ENCODE results near the gene SLC9A7.

DNA sequence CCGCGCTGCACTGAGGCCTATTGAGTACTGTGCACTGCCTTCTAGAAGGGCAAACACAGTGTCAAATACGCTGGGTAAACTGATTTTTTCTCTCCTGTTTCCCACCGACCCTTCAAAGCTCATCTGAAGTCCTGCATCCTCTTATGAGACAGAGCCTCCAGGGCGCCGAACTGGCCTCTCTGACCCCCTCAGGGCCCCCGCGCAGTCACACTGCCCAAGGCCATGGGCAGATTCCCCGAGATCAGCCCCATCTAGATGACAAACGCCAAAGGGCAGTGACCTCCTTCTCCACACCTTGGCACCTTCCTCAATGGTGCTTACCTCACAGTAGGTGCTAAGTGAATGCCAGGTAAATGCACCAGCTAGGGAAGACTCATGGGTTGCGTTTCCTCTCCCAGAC lies 151.0 kb downstream of the SLC9A7 start:
- TF ChIP-seq, protein P1, sequence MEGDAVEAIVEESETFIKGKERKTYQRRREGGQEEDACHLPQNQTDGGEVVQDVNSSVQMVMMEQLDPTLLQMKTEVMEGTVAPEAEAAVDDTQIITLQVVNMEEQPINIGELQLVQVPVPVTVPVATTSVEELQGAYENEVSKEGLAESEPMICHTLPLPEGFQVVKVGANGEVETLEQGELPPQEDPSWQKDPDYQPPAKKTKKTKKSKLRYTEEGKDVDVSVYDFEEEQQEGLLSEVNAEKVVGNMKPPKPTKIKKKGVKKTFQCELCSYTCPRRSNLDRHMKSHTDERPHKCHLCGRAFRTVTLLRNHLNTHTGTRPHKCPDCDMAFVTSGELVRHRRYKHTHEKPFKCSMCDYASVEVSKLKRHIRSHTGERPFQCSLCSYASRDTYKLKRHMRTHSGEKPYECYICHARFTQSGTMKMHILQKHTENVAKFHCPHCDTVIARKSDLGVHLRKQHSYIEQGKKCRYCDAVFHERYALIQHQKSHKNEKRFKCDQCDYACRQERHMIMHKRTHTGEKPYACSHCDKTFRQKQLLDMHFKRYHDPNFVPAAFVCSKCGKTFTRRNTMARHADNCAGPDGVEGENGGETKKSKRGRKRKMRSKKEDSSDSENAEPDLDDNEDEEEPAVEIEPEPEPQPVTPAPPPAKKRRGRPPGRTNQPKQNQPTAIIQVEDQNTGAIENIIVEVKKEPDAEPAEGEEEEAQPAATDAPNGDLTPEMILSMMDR (IDR thresholded peaks at IDR 0.05) = no peak
- TF ChIP-seq EP300 (IDR thresholded peaks at IDR 0.05; ENCODE audit: low read depth) (no peak), POLR2AphosphoS5 (IDR thresholded peaks at IDR 0.05) (no peak), POLR2A (IDR thresholded peaks at IDR 0.05) (no peak)

Data from transverse colon (tissue), 4 donors.